Measurements from ENCODE around the gene ZNF610.
"Not testable (repeated sequence)": the region's sequence is repeated elsewhere in the genome, so short reads cannot be mapped to it uniquely, and the experiment has no call there.

DNA sequence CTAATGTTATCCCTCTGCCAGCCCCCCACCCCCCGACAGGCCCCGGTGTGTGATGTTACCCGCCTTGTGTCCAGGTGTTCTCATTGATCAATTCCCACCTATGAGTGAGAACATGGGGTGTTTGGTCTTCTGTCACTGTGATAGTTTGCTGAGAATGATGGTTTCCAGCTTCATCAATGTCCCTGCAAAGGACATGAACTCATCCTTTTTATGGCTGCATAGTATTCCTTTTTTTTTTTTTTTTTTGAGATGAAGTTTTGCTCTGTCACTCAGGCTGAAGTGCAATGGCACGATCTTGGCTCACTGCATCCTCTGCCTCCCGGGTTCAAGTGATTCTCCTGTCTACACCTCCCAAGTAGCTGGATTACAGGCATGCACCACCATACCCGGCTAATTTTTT lies 43.1 kb upstream of the ZNF610 start:
- not testable (repeated sequence) for TF ChIP-seq CTCF (IDR thresholded peaks at IDR 0.05; ENCODE audit: borderline replicate concordance, extremely low read depth, low read length, poor library complexity, severe bottlenecking); EZH2 (IDR thresholded peaks at IDR 0.05; ENCODE audit: borderline replicate concordance, low read depth, low read length, severe bottlenecking)

Data from DND-41 (cell line).